GM12878 (cell line): ENCODE results near the gene HIC1.
A peak's percentile ranks its signal among the peaks of the same experiment; 100 is the strongest.

Experiments
- ATF2 ChIP-seq: IDR thresholded peaks from 2 replicates; pipeline ENCODE4 v1.6.1; 2012; ENCODE audit warnings: low read length, inconsistent platforms
- ATF3 ChIP-seq: IDR thresholded peaks from 2 replicates; pipeline ENCODE4 v1.6.1; 2011; ENCODE audit warnings: low read depth, mild to moderate bottlenecking, low read length, moderate library complexity, borderline replicate concordance; ENCODE audit errors: extremely low read depth
- CHD1 ChIP-seq: IDR thresholded peaks from 2 replicates; pipeline ENCODE4 v1.6.1; 2012; ENCODE audit warnings: low read depth, low read length, improper control_type of control experiment
- FOXM1 ChIP-seq: IDR thresholded peaks from 2 replicates; pipeline ENCODE4 v1.6.1; 2012; ENCODE audit warnings: low read depth, mild to moderate bottlenecking, inconsistent platforms, low read length, moderate library complexity
- HDGF ChIP-seq: fragments of 450-650 bp; IDR thresholded peaks from 2 replicates; pipeline ENCODE4 v1.6.1; 2016; ENCODE audit warnings: antibody characterized with exemption
- MAX ChIP-seq: IDR thresholded peaks from 2 replicates; pipeline ENCODE4 v1.6.1; 2012; ENCODE audit warnings: low read depth, low read length, improper control_type of control experiment
- TBL1XR1 ChIP-seq: IDR thresholded peaks from 2 replicates; pipeline ENCODE4 v1.6.1; 2012; ENCODE audit warnings: low read depth, low read length, improper control_type of control experiment
- TCF3 ChIP-seq: IDR thresholded peaks from 2 replicates; pipeline ENCODE4 v1.6.1; 2012; ENCODE audit warnings: low read depth, mild to moderate bottlenecking, low read length, borderline replicate concordance; ENCODE audit not compliant: insufficient read depth
- USF2 ChIP-seq: IDR thresholded peaks from 2 replicates; pipeline ENCODE4 v1.6.1; 2011; ENCODE audit warnings: low read depth, low read length, improper control_type of control experiment, borderline replicate concordance
- TF ChIP-seq, protein P1 (sequence below): IDR thresholded peaks from 2 replicates; pipeline ENCODE4 v1.6.1; 2012; ENCODE audit warnings: mild to moderate bottlenecking, low read depth, low read length

DNA sequence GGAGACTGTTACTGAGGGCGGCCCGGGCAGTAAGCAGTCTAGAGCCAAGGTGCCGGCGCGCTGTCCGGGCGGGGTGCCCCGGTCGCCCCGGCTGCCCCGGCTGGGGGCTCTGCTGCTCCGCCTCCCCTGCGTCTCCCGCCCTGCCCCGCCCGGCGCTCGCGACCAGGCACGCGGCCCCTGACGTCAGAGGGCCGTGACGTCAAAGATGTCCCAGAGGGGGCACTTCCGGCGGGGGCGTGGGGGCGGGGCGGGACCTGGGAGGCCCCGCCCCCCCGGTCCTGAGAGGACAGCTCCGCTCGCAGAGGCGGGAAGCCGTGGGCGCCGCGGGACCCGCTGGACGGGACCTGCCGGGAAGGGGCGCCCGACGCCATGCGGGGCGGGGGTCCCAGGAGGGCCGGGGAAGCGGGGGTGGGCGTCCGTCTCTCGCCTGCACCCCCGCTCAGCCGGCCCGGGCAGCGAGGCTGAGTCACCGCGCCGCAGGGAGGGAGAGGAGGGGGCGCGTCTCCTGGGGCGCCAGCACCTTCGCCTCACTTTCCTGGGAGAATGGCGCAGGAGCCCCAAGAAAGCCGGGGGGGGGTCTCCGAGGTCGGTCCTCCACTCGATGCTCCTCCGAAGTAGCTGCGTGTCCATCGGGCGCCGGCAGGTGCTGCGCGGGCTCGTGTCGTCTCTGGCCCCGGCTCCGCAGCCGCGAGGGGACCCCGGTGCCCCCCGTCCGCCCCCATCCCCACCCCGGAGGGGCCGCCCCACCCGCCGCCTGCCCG is 4.4 kb upstream of the HIC1 start:
- TF ChIP-seq MAX, result peak; percentile 51; the same call in 1 of the 2 replicates
- no peak for TF ChIP-seq CHD1
- no peak for TF ChIP-seq TCF3
- no peak for TF ChIP-seq ATF2
- TF ChIP-seq FOXM1, result no peak
- TF ChIP-seq, protein P1, sequence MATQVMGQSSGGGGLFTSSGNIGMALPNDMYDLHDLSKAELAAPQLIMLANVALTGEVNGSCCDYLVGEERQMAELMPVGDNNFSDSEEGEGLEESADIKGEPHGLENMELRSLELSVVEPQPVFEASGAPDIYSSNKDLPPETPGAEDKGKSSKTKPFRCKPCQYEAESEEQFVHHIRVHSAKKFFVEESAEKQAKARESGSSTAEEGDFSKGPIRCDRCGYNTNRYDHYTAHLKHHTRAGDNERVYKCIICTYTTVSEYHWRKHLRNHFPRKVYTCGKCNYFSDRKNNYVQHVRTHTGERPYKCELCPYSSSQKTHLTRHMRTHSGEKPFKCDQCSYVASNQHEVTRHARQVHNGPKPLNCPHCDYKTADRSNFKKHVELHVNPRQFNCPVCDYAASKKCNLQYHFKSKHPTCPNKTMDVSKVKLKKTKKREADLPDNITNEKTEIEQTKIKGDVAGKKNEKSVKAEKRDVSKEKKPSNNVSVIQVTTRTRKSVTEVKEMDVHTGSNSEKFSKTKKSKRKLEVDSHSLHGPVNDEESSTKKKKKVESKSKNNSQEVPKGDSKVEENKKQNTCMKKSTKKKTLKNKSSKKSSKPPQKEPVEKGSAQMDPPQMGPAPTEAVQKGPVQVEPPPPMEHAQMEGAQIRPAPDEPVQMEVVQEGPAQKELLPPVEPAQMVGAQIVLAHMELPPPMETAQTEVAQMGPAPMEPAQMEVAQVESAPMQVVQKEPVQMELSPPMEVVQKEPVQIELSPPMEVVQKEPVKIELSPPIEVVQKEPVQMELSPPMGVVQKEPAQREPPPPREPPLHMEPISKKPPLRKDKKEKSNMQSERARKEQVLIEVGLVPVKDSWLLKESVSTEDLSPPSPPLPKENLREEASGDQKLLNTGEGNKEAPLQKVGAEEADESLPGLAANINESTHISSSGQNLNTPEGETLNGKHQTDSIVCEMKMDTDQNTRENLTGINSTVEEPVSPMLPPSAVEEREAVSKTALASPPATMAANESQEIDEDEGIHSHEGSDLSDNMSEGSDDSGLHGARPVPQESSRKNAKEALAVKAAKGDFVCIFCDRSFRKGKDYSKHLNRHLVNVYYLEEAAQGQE, result peak; percentile 67
- TF ChIP-seq TBL1XR1, result no peak
- TF ChIP-seq ATF3, result no peak
- no peak for TF ChIP-seq USF2
- TF ChIP-seq HDGF, result no peak
